Neural progenitor cell (in vitro differentiated cells): ENCODE data around the gene PRKD1. TPM values are rescaled to one million over a fixed set of nuclear protein-coding genes. Genes with fewer than 3 reads are reported as not detected.

ENCODE experiments used
- DNase-seq: peaks from one replicate; pipeline ENCODE4 v3.0.0-alpha.2; 2016; ENCODE audit warnings: low spot score
- H2AFZ ChIP-seq: fragments of 200-600 bp; sonication (generic); replicated peaks from 2 replicates; pipeline ENCODE4 v1.6.1; 2016; ENCODE audit warnings: antibody characterized with exemption
- H3F3A ChIP-seq: fragments of 200-600 bp; sonication (generic); 2 replicates; pipeline ENCODE4 v1.6.1; 2016; ENCODE audit warnings: antibody characterized with exemption, low read depth
- H3K27ac ChIP-seq: fragments of 200-600 bp; sonication (generic); 2 replicates; pipeline ENCODE4 v1.5.1; 2016; ENCODE audit warnings: mild to moderate bottlenecking
- H3K27me3 ChIP-seq: fragments of 200-600 bp; sonication (generic); 2 replicates; pipeline ENCODE4 v1.6.1; 2016; ENCODE audit warnings: mild to moderate bottlenecking, moderate library complexity
- H3K36me3 ChIP-seq: fragments of 200-600 bp; sonication (generic); 2 replicates; pipeline ENCODE4 v1.5.1; 2016
- H3K4me1 ChIP-seq: fragments of 200-600 bp; sonication (generic); 2 replicates; pipeline ENCODE4 v1.6.1; 2016; ENCODE audit warnings: mixed run types
- H3K4me2 ChIP-seq: fragments of 200-600 bp; sonication (generic); 2 replicates; pipeline ENCODE4 v1.6.1; 2016
- H3K4me3 ChIP-seq: fragments of 200-600 bp; sonication (generic); 2 replicates; pipeline ENCODE4 v1.5.1; 2016
- H3K79me2 ChIP-seq: fragments of 200-600 bp; sonication (generic); 2 replicates; pipeline ENCODE4 v1.6.1; 2016; ENCODE audit warnings: low read depth
- H3K9ac ChIP-seq: fragments of 200-600 bp; sonication (generic); 2 replicates; pipeline ENCODE4 v1.6.1; 2016
- H3K9me3 ChIP-seq: fragments of 200-600 bp; sonication (generic); 2 replicates; pipeline ENCODE4 v1.5.1; 2016; ENCODE audit warnings: low read depth
- H4K20me1 ChIP-seq: fragments of 200-600 bp; sonication (generic); 2 replicates; pipeline ENCODE4 v1.6.1; 2016; ENCODE audit warnings: low read depth
- H3K27ac Mint-ChIP-seq: 3 replicates; pipeline ENCODE4 v1.8.0; 2021; ENCODE audit warnings: mixed read lengths
- H3K27me3 Mint-ChIP-seq: 2 replicates; pipeline ENCODE4 v1.8.0; 2022; ENCODE audit warnings: low read depth, mild to moderate bottlenecking, inconsistent platforms, moderate library complexity, mixed read lengths; ENCODE audit not compliant: insufficient read depth
- H3K36me3 Mint-ChIP-seq: 3 replicates; pipeline ENCODE4 v1.8.0; 2021; ENCODE audit warnings: mixed read lengths
- H3K4me1 Mint-ChIP-seq: 3 replicates; pipeline ENCODE4 v1.8.0; 2021; ENCODE audit warnings: mixed read lengths
- H3K4me3 Mint-ChIP-seq: 3 replicates; pipeline ENCODE4 v1.8.0; 2021; ENCODE audit warnings: mild to moderate bottlenecking, moderate library complexity, mixed read lengths
- H3K9me3 Mint-ChIP-seq: 3 replicates; pipeline ENCODE4 v1.8.0; 2020; ENCODE audit warnings: mixed read lengths
- CTCF ChIP-seq: fragments of 200-600 bp; sonication (generic); IDR thresholded peaks from 2 replicates; pipeline ENCODE4 v1.5.1; 2017; ENCODE audit warnings: antibody characterized with exemption, mild to moderate bottlenecking
- EZH2 ChIP-seq: fragments of 200-600 bp; sonication (generic); IDR thresholded peaks from 2 replicates; pipeline ENCODE4 v1.6.1; 2017; ENCODE audit warnings: antibody characterized with exemption, mild to moderate bottlenecking, moderate library complexity
- EZH2phosphoT487 ChIP-seq: fragments of 200-600 bp; sonication (generic); IDR thresholded peaks from 2 replicates; pipeline ENCODE4 v1.6.1; 2017; ENCODE audit warnings: antibody characterized with exemption
- total RNA-seq: library from RNA; depleted of rRNA; stranded (reverse); fragments of >200 nt; gene quantifications from 2 replicates; pipeline ENCODE4 v1.2.3, GENCODE V29; 2015; ENCODE audit warnings: low replicate concordance

Gene PRKD1
- total RNA-seq, 1 donor from 2014 or later = 8.7 TPM

DNA sequence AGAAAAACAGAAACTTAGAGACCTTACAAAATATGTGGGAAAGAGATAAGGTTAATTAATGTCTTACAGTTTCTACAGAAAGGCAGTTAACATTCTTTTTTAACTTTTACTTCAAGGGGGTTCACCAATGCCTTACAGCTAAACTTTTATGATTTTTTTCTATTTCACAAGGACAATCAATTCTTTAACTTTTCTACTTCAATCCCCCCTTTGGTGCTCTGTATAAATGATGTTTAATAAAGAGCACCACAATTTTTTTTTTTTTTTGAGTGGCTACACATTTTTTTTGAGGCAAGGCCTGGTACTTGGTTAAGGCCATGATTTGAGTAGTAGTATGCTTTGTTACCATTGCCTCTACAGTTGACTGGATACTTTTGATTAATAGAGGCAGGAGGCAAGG lies 279.6 kb downstream of the PRKD1 start:
- TF ChIP-seq EZH2 = no peak
- no peak for TF ChIP-seq CTCF
- Mint-ChIP-seq H3K4me1 (no peaks in the 10 kb centered on the region), H3K27me3 (peaks cover 2% of the 10 kb centered on the region), H3K4me3 (no peak overlapping the region), H3K27ac (no peak overlapping the region), H3K36me3 (peaks cover 10% of the 10 kb centered on the region), H3K9me3 (peaks cover 36% of the 10 kb centered on the region)
- Histone ChIP-seq H3K9ac (no peak overlapping the region), H3K79me2 (no peaks in the 10 kb centered on the region), H3K9me3 (peaks cover 9% of the 10 kb centered on the region), H3K4me1 (no peaks in the 10 kb centered on the region), H3K4me3 (no peak overlapping the region), H3K27ac (no peak overlapping the region), H3F3A (no peaks in the 10 kb centered on the region), H3K36me3 (no peaks in the 10 kb centered on the region), H2AFZ (no peak overlapping the region), H3K27me3 (no peaks in the 10 kb centered on the region), H4K20me1 (no peaks in the 10 kb centered on the region), H3K4me2 (no peak overlapping the region)
- DNase-seq = no peak

- Histone ChIP-seq H3K9me3 (peaks cover 9% of the 10 kb centered on the region), H3K4me1 (no peaks in the 10 kb centered on the region), H3K4me3 (no peak overlapping the region), H3K27ac (no peak overlapping the region), H3F3A (no peaks in the 10 kb centered on the region), H3K36me3 (no peaks in the 10 kb centered on the region), H2AFZ (no peak overlapping the region), H3K79me2 (no peaks in the 10 kb centered on the region), H3K4me2 (no peak overlapping the region), H3K9ac (no peak overlapping the region), H4K20me1 (no peaks in the 10 kb centered on the region), H3K27me3 (no peaks in the 10 kb centered on the region)
- H3K4me3 Mint-ChIP-seq = no peak overlapping the region
- H3K27me3 Mint-ChIP-seq = peaks cover 2% of the 10 kb centered on the region
- H3K36me3 Mint-ChIP-seq = peaks cover 10% of the 10 kb centered on the region
- no peak for DNase-seq
- TF ChIP-seq CTCF (no peak), EZH2phosphoT487 (no peak), EZH2 (no peak)
- H3K9me3 Mint-ChIP-seq = peaks cover 35% of the 10 kb centered on the region
- H3K4me1 Mint-ChIP-seq = no peaks in the 10 kb centered on the region
- H3K27ac Mint-ChIP-seq = no peak overlapping the region
Measured at GRCh38 chr14:29645117-29645516, 282.5 kb downstream of the PRKD1 start.

DNA sequence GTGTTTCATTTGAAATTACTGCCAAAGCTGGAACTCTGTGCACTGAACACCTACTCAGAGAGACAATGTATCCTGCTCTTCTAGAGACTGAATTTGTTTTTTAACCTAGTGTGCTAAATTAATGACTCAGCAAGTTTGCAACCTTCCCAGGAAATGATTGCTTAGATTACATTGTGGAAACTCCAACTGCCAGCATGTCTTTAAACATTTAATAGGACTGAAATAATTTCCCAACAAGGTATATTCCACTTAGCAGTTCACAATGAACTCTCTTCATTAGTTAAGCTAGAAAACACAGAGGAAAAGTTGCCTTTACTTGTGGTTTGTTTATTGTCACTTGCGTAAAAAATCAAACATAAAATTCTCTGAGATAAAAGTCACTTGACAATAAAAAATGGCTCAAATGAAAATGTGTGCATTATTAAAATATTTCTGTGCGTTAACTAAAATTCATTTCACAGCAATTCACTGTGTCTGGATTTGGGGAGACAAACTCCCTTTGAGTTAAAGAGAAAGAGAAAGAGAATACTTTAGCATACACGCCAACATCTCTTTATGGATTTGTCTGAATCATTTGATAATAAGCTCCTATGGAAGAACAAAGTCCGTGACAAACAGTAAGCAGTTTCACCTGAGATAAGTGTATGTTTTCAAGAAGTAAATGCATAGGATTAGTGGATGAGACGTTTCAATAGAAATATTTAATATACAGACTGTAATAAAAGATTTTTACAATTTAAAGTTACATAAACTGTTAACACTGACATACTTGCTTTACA lies 284.0 kb downstream of the PRKD1 start:
- H3K4me2 ChIP-seq = no peak overlapping the region
- no peak overlapping the region for H3K27ac ChIP-seq
- no peaks in the 10 kb centered on the region for H3F3A ChIP-seq
- Mint-ChIP-seq H3K27me3 (no peaks in the 10 kb centered on the region), H3K9me3 (peaks cover 23% of the 10 kb centered on the region), H3K4me3 (no peak overlapping the region), H3K4me1 (no peaks in the 10 kb centered on the region), H3K36me3 (no peaks in the 10 kb centered on the region), H3K27ac (no peak overlapping the region)
- TF ChIP-seq EZH2 (no peak), CTCF (no peak), EZH2phosphoT487 (no peak)
- peaks cover 9% of the 10 kb centered on the region for H3K9me3 ChIP-seq
- H3K79me2 ChIP-seq = no peaks in the 10 kb centered on the region
- H3K36me3 ChIP-seq = no peaks in the 10 kb centered on the region
- no peak overlapping the region for H2AFZ ChIP-seq
- H3K4me1 ChIP-seq = no peaks in the 10 kb centered on the region
- no peak overlapping the region for H3K4me3 ChIP-seq
- H3K27me3 ChIP-seq = no peaks in the 10 kb centered on the region
- no peak overlapping the region for H3K9ac ChIP-seq
- no peaks in the 10 kb centered on the region for H4K20me1 ChIP-seq
- DNase-seq = no peak
